HG02759 (cell line): ENCODE results near the gene SUSD6.

Experiments
- ATAC-seq: cut with Tn5 transposase; IDR thresholded peaks from one replicate; pipeline ENCODE4 v1.9.1; 2021; ENCODE audit warnings: mild to moderate bottlenecking, moderate library complexity; ENCODE audit not compliant: unreplicated experiment

Gene SUSD6

DNA sequence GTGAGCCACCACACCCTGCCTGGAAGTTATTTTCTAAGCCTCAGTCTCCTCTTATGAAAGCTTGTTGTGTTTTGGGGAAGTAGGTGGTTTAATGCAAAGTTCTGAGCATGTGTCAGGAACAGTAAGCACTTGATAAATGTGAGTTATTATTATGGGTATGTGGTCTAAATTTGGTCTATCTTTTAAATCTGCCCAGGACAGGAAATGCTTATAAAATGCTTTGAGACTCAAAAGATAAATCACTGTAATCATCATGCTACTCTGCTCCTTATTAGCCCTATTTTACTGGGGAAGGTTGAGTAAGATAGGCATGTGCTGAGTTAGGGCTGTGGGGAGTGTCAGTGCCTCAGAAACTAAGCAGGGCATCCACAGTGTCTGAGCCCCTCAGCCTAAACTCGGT lies 142.5 kb downstream of the SUSD6 start:
- no peak for ATAC-seq

DNA sequence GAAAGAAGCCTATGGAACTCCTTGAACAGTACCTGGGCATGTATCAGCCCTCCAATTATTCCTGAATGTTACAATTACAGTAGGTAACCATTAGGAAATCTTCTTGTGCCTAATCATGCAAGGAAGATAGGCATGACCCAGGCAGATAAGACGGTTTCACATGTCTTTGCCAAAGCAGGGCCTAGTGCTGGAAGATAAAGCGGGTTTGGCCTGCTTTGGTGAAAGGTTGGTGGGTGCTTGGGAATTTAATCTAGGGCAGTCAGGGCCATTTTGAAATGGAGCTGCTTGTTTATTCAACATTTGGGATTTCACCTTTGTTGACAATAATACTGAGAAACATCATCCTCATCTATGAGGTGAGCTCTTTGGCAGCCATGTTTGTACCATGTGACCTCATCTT lies 143.1 kb downstream of the SUSD6 start:
- ATAC-seq, result no peak

DNA sequence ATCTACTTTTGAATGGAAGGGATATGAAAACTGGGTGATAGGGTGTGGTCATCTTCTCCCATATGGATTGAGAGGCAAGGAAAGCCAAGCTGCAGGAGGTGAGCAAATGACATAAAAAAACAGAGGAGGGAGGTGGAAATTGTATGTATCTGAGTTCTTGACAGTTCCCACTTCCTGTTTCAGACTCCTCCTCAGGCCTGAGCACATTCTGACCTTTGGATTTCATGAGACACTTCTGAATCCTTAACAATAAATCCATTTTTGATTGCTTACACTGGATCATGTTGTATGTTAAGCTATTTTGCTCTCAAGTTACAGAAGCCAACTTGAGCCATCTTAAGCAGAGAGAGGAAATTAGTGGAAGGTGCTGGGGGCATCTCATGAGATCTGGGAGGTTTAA lies 143.9 kb downstream of the SUSD6 start:
- ATAC-seq, result no peak

DNA sequence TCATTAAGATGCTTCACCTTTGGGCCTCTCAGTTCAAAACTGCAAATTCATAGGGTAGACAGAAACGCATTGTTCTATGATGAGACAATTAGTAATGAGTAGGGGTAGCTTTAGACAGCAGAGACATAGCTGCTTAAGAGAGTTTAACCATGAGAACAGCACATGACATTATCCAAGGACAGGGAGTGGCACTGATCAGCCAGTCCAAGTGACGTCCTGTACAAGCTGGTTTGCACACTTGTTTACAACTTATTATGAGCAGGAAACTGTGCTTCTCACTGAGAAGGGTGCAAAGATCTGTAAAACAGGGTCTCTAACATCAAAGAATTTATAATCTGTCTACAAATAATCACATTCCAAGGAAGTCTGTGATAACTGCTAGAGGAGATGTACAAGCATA lies 144.4 kb downstream of the SUSD6 start:
- no peak for ATAC-seq

DNA sequence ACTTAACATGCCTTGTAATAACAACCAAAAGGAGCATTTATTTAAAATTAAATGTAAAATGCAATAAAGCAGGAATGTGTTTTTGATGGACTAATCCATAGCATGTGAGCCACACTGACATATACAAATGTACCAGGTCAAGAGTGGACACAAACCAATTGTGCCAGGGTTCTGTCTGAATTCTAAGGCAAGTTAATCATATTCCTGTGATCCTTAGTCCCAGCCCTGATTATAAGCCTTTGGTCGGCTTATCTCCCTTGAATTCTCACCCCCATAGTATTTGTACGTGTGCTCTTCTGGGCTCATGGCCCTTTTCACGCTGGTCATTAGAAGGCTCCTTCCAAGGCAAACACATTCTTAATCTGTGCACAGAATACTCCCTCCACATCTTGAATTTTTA lies 144.9 kb downstream of the SUSD6 start:
- no peak for ATAC-seq

DNA sequence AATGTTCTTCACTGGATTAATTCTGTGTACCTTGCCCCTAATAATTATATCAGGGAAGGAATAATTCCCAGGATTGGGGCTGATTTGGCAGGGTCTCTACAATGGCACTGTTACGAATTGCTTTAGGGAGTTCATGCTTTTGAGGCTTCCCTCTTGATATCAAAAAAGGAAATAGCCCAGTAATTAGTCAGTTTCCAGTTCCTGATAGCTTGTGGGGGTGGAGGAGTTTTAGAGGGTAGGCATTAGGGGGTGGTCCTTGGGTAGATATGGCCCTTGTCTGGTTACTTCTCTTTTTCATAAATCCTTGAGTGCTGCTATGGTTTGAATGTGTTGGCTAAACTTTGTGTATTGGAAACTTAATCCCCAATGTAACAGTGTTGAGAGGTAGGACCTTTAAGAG lies 149.4 kb downstream of the SUSD6 start:
- ATAC-seq, result no peak

DNA sequence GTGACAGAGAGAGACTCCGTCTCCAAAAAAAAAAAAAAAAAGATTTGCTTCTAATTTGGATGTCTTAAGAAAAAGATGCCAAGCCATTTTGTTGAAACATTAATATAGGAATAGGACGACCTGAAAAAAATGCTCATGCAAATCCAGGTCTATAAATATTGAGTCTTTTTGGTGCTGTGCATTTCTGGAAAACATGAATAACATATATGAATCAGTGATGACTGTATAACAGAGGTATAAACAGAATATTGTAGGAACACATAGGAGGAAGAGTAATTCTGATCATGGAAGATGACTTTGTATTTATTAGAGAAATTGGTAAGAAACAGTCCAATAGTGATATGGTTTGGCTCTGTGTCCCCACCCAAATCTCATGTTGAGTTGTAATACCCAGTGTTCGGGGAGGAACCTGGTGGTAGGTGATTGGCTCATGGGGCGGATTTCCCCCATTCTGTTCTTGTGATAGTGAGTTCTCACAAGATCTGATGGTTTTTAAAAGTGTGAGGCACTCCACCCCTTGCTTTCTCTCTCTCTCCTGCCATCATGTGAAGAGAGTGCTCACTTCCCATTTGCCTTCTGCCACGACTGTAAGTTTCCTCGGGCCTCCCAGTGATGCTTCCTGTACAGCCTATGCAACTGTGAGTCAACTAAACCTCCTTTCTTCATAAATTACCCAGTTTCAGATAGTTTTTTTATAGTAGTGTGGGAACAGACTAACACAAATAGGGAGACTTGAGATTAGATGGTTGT lies 152.5 kb downstream of the SUSD6 start:
- ATAC-seq, result no peak
